Measurements from ENCODE around the gene RFT1. TPM values are rescaled to one million over a fixed set of nuclear protein-coding genes. Genes with fewer than 3 reads are reported as not detected.

RFT1 gene
- total RNA-seq, 6 experiments from 2014 or later = 9.3 to 12.4 (median 10.4) TPM

- no peaks in the 10 kb centered on the region for H3K4me1 ChIP-seq
- no peak overlapping the region for H3K4me3 ChIP-seq
- DNase-seq (no peak), ATAC-seq (peak; percentile 18 to 31 (median 24))
- H3K9me3 ChIP-seq = no peaks in the 10 kb centered on the region
- WGBS (ENCODE audit: insufficient coverage, low coverage, low lambda C conversion rate, missing lambda C conversion rate) = 74% methylated on average over 12 of the region's 16 CpGs
- intact Hi-C loops (cut with DNase I) = no loop called here
- no peak overlapping the region for H3K27ac ChIP-seq
- H3K36me3 ChIP-seq = peaks cover 0 to 9% (median 2%) of the 10 kb centered on the region in 4 donors
- TF ChIP-seq CTCF (IDR thresholded peaks at IDR 0.05) = no peak
- TF ChIP-seq POLR2A (IDR thresholded peaks at IDR 0.05) = no peak
- no peaks in the 10 kb centered on the region for H3K27me3 ChIP-seq
Observed at GRCh38 chr3:53103397-53104296, 26.6 kb downstream of the RFT1 start.

- Histone ChIP-seq H3K27ac (no peak overlapping the region), H3K4me3 (no peak overlapping the region), H3K27me3 (no peaks in the 10 kb centered on the region), H3K9me3 (no peaks in the 10 kb centered on the region), H3K4me1 (no peaks in the 10 kb centered on the region), H3K36me3 (peaks cover 0 to 13% (median 2%) of the 10 kb centered on the region in 4 donors)
- intact Hi-C loops (cut with DNase I) = no loop called here
- ATAC-seq (peak; percentile 55 to 68 (median 60)), DNase-seq (no peak)
- no peak for TF ChIP-seq POLR2A (IDR thresholded peaks at IDR 0.05)
- no peak for TF ChIP-seq CTCF (IDR thresholded peaks at IDR 0.05)
- 66% methylated on average over 6 of the region's 6 CpGs for WGBS (ENCODE audit: insufficient coverage, low coverage, low lambda C conversion rate, missing lambda C conversion rate)
Observed at GRCh38 chr3:53102601-53103147, 27.6 kb downstream of the RFT1 start.

GRCh38 chr3:53101956-53102355, 28.3 kb downstream of the RFT1 start:
- TF ChIP-seq POLR2A (IDR thresholded peaks at IDR 0.05) (no peak), CTCF (IDR thresholded peaks at IDR 0.05) (no peak)
- 88% methylated on average over 11 of the region's 12 CpGs for whole genome bisulfite sequencing (ENCODE audit: insufficient coverage, low coverage, low lambda C conversion rate, missing lambda C conversion rate)
- no peak overlapping the region for H3K27ac ChIP-seq
- intact Hi-C loops (cut with DNase I) = no loop called here
- no peaks in the 10 kb centered on the region for H3K27me3 ChIP-seq
- DNase-seq = no peak
- H3K4me1 ChIP-seq = no peaks in the 10 kb centered on the region
- H3K4me3 ChIP-seq = no peak overlapping the region
- no peak for ATAC-seq
- peaks cover 0 to 20% (median 2%) of the 10 kb centered on the region in 4 donors for H3K36me3 ChIP-seq
- H3K9me3 ChIP-seq = no peaks in the 10 kb centered on the region

GRCh38 chr3:53100818-53101466, 29.3 kb downstream of the RFT1 start:
- no peak for DNase-seq
- no peak for TF ChIP-seq CTCF (IDR thresholded peaks at IDR 0.05)
- TF ChIP-seq POLR2A (IDR thresholded peaks at IDR 0.05) = no peak
- Histone ChIP-seq H3K9me3 (no peaks in the 10 kb centered on the region), H3K4me3 (no peak overlapping the region), H3K27ac (no peak overlapping the region), H3K4me1 (no peaks in the 10 kb centered on the region), H3K27me3 (no peaks in the 10 kb centered on the region), H3K36me3 (peaks cover 0 to 21% (median 2%) of the 10 kb centered on the region in 4 donors)
- intact Hi-C loops (cut with DNase I) = no loop called here
- no peak for ATAC-seq
- WGBS (ENCODE audit: insufficient coverage, low coverage, low lambda C conversion rate, missing lambda C conversion rate) = 48% methylated on average over 2 of the region's 12 CpGs
